ENCODE results near the gene NTRK2.

The NTRK2 gene

GRCh38 chr9:84681516-84682285 is 12.2 kb downstream of the NTRK2 start:
- no peak for DNase-seq (ENCODE audit: low read depth)

DNA sequence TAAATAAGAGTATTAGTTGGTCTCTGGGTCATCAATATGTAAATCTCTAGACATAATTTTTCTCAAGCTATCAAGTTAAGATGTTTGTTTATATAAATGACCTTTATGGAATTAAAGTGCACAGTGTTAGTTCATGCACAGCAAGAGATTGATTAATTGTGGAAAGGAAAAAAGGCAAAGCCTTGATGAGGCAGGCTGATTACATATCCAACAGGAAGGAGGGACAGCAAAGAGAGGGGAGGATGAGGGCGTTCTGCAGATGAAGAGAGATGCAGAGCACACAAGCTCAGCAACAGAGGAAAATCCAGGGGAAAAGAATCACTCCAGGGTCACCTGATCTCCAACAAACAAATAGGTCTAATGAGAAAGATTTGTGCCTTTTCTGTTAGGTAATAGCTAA is 16.5 kb downstream of the NTRK2 start:
- no peak for DNase-seq (ENCODE audit: low read depth)

- no peak for DNase-seq (ENCODE audit: low read depth)
These were observed 19.4 kb downstream of the NTRK2 start for GRCh38 chr9:84688956-84689355.

- no peak for DNase-seq (ENCODE audit: low read depth)
These were observed 22.1 kb downstream of the NTRK2 start for GRCh38 chr9:84691634-84692033.

GRCh38 chr9:84694248-84694647 is 24.7 kb downstream of the NTRK2 start:
- DNase-seq (ENCODE audit: low read depth) = no peak

DNA sequence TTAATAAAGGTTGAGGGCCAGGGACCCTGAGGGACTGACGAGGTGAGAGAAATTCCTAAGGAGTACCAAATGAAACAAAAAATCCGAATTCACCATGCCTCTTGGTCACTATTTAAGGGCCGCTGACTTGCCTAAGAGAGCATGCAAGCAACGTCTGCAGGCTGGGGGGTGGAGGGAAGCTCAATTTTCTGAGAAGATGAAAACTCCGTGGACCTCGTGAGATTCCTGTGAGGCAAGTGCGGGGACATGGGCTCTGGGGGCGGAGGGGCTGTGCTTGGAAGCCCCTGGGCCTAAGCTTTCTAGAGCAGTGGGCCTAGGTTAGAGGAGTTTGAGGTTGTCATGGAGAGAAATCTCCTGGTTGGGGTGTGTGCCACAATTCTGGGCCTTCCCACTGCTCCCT is 27.5 kb downstream of the NTRK2 start:
- DNase-seq (ENCODE audit: low read depth) = no peak

DNA sequence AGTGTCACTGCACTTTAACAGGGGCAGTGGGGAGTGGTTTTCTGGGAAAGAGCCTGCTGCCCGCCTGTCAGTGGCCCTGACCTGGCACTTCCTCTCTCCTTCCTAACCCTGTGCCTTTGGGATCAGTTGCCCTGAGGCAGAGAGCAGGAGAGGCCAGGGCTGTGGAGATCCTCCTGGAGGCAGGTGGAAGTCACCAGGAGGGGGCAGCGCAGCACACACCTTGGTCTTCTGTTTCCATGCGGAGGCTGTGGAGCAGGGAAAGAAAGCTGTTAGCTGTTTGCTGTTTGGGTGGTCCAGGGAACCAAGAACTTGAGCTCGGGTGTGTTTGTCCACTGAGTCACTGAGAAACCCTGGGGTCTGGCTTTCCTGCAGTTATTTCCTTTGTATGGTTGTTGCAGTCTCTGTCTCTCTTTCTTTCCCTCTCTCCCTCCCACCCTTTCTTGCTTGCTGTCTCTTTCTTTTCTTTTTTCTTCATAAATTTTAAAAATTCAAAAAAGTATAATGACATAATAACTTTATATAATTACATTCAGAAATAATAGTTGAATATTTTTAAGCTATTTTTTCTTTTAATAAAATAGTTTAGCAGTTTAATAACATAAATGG is 28.1 kb downstream of the NTRK2 start:
- DNase-seq (ENCODE audit: low read depth) = peak; percentile 21

GRCh38 chr9:84698323-84698722 is 28.8 kb downstream of the NTRK2 start:
- no peak for DNase-seq (ENCODE audit: low read depth)

DNA sequence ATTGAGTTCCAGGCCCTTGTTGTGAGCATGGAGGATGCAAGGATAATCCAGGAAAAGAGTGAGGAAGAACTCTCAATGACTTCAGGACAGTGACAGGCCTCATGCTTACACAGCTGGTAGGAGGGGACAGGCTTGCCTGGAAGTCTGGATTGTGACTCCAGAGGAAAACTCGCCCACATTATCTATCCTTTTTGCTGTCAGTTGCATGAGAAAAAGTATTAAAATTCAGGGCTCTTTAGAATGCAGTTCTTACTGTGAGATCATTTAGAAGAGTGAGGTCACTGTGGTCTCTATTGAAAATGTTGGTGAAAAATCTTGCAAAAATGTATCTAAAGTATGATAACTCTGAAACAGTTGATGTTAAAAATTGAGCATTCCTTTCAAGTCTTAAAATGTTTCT is 30.5 kb downstream of the NTRK2 start:
- DNase-seq (ENCODE audit: low read depth) = no peak

DNA sequence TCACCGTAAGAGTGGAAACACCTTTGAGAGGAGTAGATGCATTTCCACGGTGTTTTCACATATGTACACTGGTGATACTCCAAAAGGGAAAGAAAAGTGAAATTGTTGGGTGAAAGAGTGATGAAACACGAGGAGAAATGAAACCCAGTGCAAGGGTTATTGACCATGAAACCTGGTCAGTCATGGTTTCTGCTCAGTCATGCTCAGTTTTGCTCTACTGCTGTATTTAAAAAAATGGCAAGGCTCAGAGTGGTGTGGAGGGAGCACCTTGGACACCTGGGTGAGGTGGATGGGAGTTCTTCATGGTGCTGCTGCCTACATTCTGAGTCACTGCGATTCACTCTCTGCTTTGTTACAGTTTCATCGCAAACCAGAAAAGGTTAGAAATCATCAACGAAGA is 32.3 kb downstream of the NTRK2 start:
- DNase-seq (ENCODE audit: low read depth) = no peak

DNA sequence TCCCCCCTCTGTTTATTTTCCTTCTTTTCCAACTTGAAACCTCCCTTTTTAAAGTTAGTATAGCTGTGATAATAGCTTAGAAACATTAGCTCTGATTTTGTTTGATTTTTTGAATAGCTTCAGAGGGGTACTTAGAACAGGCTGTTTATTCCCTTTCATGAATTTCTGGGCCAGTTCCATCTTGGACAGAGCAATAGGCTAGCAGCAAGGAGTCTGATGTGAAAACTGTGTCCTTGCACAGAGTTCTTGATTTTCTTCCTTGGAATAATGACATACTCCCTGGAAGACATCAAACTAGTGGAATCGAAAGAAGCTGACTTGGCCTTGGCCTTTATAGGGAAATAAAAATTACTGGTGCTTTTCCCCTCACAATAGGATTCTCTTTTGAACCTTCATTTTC is 32.9 kb downstream of the NTRK2 start:
- DNase-seq (ENCODE audit: low read depth) = no peak

DNA sequence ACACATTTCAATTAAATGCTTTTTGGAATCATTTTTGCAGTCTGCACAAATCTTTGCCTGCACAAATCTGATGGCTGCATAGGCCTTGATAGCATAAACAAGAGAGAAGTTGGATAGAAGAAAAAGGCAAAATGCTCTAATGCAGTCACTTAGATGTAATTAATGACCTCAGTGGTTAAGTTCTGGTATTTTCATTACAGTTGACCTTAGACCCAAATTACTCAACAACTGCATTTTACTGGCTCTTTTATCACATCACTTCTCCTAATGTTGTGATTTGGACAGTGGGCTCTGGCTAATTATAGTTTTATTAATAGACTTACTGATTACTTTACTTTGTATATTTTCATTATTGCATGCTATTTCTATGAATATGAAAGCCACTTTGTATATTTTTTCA is 34.3 kb downstream of the NTRK2 start:
- DNase-seq (ENCODE audit: low read depth) = no peak

DNA sequence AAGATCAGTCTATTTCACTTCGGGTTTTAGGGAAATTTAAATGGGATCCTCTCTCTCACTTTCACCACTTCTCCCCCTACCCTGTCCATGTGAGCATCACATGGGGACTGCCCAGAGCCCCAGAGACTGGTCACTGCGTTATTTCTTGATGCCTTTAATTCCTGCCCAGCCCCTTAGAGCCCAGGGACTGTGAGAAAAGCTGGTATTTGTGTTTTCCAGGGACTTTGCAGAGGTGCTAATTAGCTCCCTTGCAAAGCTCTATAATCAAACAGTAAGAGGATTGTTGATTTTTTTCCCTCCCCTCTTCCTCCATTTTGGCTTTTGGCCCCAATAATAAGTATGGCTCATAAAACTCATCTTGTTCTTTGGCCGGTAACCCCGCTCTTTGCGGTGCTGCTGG is 35.6 kb downstream of the NTRK2 start:
- no peak for DNase-seq (ENCODE audit: low read depth)

DNA sequence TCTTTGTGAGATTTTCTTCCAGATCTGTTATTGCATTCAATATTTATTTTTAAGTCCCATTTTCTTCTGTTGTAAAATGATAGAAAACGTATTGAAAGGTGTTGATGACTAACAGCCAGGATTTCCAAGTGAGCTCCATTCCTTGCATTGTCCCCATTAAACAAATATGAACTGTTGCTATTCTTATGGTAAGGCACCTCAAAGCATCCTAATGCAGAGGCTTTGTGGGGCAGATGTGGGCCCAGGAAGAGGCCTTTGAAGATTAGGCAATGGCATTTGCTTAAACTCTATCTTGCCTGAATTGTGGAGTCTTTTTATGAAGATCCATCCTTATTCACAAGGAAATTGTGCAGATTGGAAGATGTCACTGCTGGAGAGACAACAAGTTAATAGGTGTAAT is 38.9 kb downstream of the NTRK2 start:
- DNase-seq (ENCODE audit: low read depth) = no peak

GRCh38 chr9:84709056-84709455 is 39.5 kb downstream of the NTRK2 start:
- DNase-seq (ENCODE audit: low read depth) = no peak

DNA sequence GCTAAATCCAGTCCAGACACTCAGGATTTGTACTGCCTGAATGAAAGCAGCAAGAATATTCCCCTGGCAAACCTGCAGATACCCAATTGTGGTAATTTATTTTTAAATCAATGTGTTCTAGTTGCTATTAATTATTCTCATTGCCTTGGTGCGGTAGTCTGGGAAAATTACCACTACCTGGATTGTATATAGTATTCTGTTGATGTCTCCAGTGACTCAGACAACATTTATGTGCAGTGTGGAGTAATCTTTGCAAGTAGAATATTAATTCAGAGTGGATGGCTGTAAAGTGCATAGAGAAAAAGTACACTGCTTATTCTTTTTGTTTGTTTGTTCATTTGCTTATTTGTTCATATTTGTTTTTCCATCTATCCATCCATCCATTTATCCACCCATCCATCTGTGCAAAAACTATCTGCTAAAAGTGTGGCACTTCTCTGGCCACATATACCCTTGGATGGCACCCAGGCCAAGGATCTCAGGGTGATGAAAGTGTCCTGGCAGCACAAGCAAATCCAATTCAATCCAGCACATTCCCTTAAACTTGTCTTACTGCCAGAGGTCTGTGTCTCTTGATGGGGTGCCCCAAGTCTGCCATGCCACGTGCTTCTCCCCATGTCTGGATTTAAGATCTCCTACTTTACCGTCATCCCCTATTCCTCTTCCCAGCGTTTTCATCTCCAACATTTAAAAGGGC is 41.3 kb downstream of the NTRK2 start:
- DNase-seq (ENCODE audit: low read depth) = no peak

GRCh38 chr9:84711398-84711777 is 41.9 kb downstream of the NTRK2 start:
- no peak for DNase-seq (ENCODE audit: low read depth)

- DNase-seq (ENCODE audit: low read depth) = no peak
These were observed 42.4 kb downstream of the NTRK2 start for GRCh38 chr9:84711936-84712335.

- no peak for DNase-seq (ENCODE audit: low read depth)
These were observed 46.7 kb downstream of the NTRK2 start for GRCh38 chr9:84716217-84716616.

DNA sequence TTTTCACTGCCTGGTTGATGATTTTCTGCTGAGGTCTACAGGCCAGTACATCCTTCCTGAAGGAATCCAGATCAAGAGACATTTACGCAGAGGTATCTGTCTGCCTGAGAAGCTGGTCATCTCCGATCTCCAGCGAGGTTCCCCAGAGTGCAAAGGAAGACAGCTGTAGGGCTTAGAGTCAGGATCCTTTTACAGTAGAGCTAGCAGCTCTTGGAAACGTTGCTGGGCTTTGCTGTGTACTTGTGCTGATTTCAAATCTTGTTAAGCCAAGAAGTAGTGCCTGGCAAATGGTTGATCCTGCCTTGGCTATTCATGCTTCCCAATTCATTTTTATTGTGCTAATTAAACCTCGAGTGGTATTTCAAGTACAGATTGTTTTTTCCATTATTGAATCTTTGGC is 48.9 kb downstream of the NTRK2 start:
- DNase-seq (ENCODE audit: low read depth) = no peak

- no peak for DNase-seq (ENCODE audit: low read depth)
These were observed 53.0 kb downstream of the NTRK2 start for GRCh38 chr9:84722388-84722989.

- DNase-seq (ENCODE audit: low read depth) = no peak
These were observed 53.9 kb downstream of the NTRK2 start for GRCh38 chr9:84723426-84723825.

DNA sequence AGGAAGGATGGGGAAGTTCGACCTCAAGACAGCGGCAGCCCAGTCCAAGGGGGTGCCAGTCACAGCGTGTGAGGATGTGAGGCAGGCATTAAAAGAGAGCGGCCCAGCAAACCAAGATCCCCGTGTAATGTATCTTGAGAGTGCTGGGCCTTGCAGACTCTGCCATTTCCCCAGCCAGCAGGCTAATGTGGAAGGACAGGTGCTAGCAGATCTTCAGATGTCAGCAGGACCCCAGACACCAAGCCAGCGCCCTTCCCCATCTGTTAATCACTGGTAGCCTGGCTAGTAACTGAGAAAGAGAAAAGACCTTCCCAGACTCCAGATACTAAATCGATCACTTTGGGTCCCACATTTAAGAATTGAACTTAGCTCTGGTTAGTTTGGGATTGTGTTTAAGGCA is 62.2 kb downstream of the NTRK2 start:
- no peak for DNase-seq (ENCODE audit: low read depth)
